ENCODE data around the gene ANKFY1.

Gene ANKFY1, protein sequence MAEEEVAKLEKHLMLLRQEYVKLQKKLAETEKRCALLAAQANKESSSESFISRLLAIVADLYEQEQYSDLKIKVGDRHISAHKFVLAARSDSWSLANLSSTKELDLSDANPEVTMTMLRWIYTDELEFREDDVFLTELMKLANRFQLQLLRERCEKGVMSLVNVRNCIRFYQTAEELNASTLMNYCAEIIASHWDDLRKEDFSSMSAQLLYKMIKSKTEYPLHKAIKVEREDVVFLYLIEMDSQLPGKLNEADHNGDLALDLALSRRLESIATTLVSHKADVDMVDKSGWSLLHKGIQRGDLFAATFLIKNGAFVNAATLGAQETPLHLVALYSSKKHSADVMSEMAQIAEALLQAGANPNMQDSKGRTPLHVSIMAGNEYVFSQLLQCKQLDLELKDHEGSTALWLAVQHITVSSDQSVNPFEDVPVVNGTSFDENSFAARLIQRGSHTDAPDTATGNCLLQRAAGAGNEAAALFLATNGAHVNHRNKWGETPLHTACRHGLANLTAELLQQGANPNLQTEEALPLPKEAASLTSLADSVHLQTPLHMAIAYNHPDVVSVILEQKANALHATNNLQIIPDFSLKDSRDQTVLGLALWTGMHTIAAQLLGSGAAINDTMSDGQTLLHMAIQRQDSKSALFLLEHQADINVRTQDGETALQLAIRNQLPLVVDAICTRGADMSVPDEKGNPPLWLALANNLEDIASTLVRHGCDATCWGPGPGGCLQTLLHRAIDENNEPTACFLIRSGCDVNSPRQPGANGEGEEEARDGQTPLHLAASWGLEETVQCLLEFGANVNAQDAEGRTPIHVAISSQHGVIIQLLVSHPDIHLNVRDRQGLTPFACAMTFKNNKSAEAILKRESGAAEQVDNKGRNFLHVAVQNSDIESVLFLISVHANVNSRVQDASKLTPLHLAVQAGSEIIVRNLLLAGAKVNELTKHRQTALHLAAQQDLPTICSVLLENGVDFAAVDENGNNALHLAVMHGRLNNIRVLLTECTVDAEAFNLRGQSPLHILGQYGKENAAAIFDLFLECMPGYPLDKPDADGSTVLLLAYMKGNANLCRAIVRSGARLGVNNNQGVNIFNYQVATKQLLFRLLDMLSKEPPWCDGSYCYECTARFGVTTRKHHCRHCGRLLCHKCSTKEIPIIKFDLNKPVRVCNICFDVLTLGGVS

DNA sequence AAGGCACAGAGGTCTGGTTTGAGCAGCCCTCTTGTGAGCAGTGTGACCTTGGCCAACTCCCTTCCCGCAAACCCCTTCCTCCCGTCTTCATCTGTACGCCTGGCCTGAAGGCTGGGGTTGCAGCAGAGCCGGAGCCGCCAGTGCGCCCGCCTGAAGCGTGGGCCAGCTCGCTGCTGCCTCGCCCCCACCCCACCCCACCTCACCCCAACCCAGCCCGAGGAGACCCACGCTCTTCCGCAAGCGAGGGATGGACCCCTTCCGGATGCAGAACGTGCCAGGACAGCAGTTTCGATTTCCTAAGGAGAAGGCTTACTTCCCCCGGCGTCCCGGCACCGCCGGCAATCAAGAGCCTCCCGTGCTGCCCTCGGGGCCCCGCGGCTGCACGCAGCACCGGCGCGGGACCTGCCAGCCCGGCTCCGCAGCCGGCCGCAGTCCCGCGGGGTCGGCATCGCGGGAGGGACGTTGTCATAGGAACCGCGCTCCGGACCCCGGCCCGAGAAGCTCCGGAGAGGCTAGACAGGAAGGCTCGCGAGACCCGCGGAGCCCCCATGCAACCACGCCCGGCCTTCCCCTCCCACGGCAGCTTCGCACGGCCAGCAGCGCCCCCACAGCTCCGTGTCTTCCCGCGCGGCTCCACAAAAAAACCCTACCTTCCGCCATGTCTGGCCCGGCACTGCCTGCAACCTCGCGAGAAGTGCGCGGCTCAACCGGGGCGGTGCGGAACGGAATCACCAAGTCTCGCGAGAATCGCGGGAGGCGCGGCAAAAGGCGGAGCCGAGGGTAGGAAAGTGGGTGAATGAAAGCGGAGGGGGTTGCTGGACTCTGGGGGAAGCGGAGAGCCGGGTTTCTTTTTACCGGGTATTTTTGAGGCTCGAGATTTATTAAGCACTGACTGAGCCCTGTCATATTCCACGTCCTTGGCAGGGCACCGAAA, at the start of gene ANKFY1:
TSS of gene ANKFY1 (minus strand) at position 698 of the 934 bp plus-strand sequence. CDS start at position 660, 38 bp downstream.
- DNase-seq: peak; percentile 89

GRCh38 chr17:4310354-4311060, 46.7 kb upstream of the ANKFY1 start:
- DNase-seq: no peak

GRCh38 chr17:4309897-4310296, 46.1 kb upstream of the ANKFY1 start:
- no peak for DNase-seq

GRCh38 chr17:4307179-4307930, 43.6 kb upstream of the ANKFY1 start:
- DNase-seq: no peak

DNA sequence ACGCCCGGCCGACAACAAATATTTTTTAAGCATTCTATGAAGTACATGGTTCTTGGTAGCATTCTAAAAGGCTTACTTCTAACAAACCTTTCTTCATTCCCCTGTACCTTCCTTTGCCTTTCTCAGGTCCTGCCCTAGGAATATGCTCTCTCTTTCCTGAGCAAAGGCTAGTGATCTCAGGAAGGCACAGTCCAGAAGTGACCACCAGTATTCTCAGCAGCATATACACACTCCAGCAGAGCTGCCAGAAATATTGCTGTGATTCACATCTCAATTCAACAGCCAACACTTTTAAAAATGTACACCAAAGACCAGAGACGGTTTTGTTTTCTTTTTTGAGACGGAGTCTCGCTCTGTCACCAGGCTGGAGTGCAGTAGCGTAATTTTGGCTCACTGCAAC, 41.4 kb upstream of the ANKFY1 start:
- no peak for DNase-seq

- peak; percentile 5 for DNase-seq
Measured at GRCh38 chr17:4304417-4305027, 40.7 kb upstream of the ANKFY1 start.

- no peak for DNase-seq
Measured at GRCh38 chr17:4301066-4301465, 37.3 kb upstream of the ANKFY1 start.

DNA sequence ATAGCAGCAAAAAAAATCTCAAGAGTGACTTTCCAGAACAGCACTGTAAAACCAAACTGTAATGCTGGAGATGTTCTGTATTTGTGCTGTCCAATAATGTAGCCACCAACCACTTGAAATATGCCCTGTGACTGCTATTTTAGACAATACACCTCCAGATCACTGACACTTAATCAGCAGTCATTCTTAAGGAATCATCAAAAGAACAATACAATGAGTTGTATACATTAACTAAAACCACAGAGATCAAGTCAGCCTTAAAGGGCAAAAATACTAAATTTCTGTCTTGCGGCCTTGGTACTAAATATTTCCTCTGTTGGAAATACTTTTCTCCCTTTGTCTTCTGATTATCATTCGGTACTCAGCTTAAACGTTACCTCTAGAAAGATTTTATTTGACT, 33.6 kb upstream of the ANKFY1 start:
- DNase-seq: no peak

DNA sequence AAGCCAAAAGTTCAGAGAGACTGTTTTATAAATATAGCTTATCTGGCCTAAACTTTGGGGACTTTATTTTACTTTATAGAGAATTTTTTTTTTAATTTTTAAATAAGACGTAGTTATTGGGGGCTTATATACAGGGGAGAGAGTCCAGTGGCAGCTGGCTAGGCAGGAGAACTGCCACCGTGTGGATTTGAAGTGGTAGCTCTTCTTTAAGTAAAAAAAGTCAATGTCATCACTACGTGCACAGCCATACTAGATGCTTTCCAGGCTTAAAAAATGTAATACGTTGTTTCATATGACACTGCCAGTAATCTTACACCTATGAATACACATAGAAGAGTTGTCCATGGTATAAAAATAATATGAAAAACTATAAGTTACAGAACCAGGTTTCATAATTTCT, 31.9 kb upstream of the ANKFY1 start:
- no peak for DNase-seq

DNA sequence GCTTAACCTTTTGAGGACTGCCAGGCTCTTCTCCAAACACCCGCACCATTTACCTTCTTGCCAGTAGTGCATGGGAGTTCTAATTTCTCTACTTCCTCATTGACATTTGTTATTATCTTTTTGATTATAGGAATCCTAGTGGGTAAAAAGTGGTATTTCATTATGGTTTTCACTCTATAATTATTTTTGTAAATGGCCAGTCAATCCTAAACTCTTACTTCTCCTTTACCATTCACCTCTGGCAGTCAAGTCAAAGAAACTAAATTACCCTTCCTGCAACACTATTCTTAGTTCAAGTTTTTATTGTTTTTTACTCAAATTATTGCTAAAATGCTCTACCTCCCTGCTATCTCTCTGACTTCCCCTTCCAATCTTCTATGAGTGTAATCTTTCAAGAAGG, 29.8 kb upstream of the ANKFY1 start:
- DNase-seq: no peak

DNA sequence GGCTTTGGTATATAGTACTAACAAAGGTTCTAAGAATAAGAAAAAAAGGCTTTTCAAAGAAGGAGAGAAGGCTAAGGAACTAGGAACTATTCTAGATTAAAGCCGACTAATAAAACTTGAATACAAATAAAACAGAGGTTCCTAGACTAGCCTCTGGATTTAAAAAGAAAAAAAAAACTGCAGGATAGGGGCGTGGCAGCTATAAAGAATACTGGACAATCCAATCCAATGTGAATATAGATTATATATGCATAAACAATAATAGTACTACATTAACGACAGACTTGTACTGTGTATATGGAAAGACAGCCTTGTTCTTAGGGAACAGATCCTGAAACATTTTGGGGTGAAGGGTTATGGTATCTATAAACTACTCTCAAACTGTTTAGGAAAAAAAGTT, 23.9 kb upstream of the ANKFY1 start:
- DNase-seq: no peak

GRCh38 chr17:4276514-4276913, 12.7 kb upstream of the ANKFY1 start:
- DNase-seq: no peak

- DNase-seq: no peak
Measured at GRCh38 chr17:4272972-4273368, 9.2 kb upstream of the ANKFY1 start.

- no peak for DNase-seq
Measured at GRCh38 chr17:4272213-4272971, 8.6 kb upstream of the ANKFY1 start.

DNA sequence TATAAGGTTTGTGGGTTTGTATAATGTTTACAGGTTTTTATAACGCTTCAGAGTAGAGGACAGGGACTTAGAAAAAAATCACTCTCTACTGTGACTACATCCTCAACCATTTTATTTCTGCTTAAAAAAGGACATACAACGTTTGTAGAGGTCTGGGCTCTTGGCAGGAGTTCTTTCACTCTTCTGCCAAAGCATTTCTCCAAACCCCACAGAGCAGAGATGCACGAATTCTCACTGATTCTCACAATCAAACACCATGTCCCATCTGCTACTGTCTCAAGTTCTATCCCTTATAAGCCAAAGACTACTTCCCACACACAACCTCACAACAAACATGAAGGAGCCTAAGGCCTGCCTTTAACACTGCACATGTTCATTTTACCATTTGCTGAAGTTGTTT, 7.0 kb upstream of the ANKFY1 start:
- no peak for DNase-seq

- no peak for DNase-seq
Measured at GRCh38 chr17:4269915-4270314, 6.1 kb upstream of the ANKFY1 start.

GRCh38 chr17:4267402-4267801, 3.6 kb upstream of the ANKFY1 start:
- no peak for DNase-seq

- DNase-seq: no peak
Measured at GRCh38 chr17:4266550-4266949, 2.8 kb upstream of the ANKFY1 start.

DNA sequence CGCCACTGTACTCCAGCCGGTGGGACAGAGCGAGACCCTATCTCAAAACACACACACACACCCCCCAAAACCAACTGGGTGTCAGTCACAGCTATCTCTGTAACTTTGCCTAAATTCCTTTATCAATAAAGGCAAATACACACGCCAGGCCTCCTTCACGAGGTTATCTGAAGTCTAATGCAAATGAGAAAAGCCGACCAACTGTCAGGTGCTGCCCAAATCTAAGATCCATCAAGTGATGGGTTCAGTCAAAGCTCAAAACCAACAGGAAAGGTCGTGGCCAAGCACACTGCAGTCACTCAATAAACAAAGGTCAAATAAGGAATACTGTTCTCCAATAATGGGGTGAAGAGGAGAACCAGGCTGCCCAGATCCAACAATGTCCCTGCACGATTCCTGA, 1.1 kb downstream of the ANKFY1 start:
- DNase-seq: no peak

DNA sequence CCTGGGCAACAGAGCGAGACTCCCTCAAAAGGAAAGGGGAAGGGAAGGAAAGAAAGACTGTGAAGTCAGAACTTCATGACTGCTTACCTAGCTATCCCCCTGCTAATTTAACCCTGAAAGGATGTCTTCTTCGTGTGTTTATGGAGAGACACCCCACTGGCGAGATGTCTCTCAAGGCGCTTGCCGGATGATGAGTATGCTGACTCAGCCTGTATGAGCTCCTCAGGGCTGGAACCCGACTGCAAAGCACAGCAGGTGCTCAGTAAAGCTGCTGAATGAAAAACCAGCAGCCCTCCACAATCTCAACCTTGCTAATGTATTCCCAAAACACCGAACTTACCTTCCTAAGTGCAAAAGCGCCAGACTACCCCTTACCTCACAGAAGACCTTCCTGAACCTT, 2.3 kb downstream of the ANKFY1 start:
- DNase-seq: no peak

Data from DMS79 (cell line).